HG02981 (cell line): ENCODE data around the gene GPHA2.
"Not testable (repeated sequence)": the region's sequence is repeated elsewhere in the genome, so short reads cannot be mapped to it uniquely, and the experiment has no call there.

Experiments used
- ATAC-seq: cut with Tn5 transposase; IDR thresholded peaks from one replicate; pipeline ENCODE4 v1.9.1; 2021; ENCODE audit warnings: mild to moderate bottlenecking, moderate library complexity; ENCODE audit not compliant: unreplicated experiment

The GPHA2 gene, protein sequence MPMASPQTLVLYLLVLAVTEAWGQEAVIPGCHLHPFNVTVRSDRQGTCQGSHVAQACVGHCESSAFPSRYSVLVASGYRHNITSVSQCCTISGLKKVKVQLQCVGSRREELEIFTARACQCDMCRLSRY

GRCh38 chr11:64935359-64936081, at the start of gene GPHA2:
Gene GPHA2, minus strand, starts transcription at chr11:64935893. Its CDS starts 433 bp downstream, at chr11:64935460.
- no peak for ATAC-seq

DNA sequence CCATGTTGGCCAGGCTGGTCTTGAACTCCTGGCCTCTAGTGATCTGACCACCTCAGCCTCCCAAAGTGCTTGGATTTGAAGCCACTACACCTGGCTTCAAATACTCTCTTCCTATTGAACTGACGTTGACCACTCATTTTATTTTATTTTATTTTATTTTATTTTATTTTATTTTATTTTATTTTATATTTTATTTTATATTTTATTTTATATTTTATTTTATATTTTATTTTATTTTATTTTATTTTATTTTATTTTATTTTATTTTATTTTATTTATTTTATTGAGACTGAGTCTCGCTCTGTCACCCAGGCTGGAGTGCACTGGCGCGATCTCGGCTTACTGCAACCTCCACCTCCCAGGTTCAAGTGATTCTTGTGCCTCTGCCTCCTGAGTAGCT, 47.6 kb upstream of the GPHA2 start:
- ATAC-seq, result not testable (repeated sequence)

DNA sequence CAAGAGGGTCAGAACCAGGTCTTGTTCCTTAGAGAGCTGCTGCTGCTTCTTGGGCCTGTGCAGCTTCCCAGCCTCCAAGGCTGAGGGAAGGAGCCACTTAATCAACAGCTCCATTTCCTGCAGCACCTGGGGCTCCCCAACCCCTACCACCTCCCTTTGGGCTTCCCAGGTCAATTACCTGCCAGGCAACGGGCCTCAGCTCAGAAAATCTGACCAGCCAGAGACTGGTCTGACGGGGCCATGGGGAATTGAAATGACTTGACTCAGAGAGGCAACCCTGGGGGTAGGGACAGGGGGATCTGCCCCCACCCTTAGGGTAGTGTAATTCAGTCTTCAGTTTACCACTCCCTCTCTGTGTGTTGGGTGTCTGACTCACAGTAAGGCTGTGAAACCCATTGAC, 41.0 kb upstream of the GPHA2 start:
- no peak for ATAC-seq

GRCh38 chr11:64974124-64974523, 38.4 kb upstream of the GPHA2 start:
- no peak for ATAC-seq

DNA sequence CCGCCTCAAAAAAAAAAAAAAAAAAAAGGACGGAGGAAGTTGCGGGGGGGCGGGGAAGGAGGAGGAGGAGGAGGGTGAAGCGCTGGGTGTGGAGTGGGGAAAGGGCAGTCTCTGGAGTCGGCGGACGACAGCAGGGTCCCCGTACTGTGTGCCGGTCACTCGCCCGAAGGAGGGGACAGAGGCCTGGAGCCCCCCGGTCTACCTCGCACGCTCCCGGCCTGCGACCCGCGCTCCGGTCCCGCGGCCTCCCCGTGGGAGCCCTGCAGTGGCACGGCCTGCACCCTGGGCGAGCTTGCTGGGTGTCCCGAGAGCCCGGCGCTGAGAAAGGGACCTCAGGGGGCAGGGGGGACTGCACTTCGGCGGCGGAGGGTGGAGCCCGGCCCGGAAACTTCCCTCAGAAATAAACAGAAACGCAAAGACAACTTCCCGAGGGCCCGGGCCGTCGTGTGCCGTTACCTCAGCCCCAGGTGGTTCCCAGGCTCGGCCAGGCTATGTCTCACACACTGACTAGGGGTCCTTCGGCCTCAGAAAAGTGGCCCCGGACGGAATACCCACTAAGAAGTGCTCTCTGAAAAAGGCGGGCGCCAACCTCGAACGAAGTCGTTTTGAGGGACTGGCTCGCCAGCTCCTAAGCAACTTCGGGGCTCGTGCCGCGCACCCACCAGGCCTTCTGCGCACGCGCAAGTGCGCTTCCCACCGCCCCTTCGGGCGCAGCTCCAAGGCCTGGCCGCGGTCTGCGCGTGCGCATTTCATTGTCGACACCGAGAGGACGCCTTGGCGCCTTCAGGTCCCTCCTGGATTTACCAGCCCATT, 35.9 kb upstream of the GPHA2 start, which contains the start of gene MAJIN:
MAJIN (minus strand) TSS at position 688 of the 813 bp plus-strand sequence. CDS start 12,703 bp downstream, outside the sequence.
- no peak for ATAC-seq

DNA sequence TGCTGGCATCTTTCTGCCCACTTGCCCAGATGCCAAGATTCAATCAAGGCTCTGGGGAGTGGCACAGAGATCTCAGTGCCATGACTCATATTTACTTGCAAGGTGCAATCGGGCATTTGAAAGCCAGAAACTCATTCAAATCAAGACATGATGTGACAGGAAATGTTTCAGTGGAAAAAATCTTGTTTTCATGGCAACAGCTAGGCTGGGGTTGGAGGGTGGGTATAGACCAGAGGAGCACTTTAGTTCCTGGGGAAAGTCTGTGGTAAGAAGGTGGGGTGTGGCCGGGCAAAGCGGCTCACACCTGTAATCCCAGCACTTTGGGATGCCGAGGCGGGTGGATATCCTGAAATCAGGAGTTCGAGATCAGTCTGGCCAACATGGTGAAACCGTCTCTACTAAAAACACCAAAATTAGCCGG, 35.0 kb upstream of the GPHA2 start:
- ATAC-seq, result no peak

GRCh38 chr11:64969209-64969608, 33.5 kb upstream of the GPHA2 start:
- no peak for ATAC-seq

DNA sequence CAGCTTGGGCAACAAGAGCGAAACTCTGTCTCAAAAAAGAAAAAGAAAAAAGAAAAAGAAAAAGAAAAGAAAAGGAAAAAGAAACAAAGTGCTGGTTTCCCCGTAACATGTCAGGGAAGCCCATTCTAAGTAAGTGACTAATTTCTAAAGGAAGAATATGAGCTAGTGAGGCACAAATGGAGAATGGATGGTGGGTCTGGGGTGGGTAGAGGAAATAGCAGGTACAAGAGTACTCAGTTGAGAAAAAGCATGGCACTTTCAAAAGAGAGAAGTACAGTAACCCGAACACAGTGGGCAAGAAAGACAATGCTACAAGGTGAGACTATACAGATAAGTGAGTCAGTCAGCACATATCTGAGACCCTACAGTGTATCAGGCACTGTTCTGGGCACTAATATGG, 31.7 kb upstream of the GPHA2 start:
- ATAC-seq, result no peak

- ATAC-seq, result no peak
These were observed 27.5 kb upstream of the GPHA2 start for GRCh38 chr11:64963072-64963631.

DNA sequence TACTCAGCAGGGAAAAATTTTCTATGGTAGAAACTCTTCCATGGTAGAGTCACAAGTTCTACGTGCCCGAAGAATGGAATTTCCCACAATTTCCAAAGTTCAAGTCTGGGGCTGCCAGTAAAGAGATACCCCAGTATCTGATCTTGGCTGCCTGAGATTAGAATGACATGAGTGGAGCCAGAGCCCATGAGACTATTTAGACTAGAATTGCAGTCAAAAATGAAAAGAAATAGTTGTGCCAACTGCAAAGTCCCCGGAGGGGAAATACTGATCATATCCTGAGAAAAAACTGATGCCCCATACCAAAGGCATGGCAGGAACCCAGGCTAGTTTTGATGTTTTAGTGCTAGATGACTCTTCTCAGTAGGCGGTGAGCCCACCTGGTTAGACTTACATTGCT, 25.0 kb upstream of the GPHA2 start:
- ATAC-seq, result no peak

- ATAC-seq, result no peak
These were observed 23.8 kb upstream of the GPHA2 start for GRCh38 chr11:64959498-64959897.

DNA sequence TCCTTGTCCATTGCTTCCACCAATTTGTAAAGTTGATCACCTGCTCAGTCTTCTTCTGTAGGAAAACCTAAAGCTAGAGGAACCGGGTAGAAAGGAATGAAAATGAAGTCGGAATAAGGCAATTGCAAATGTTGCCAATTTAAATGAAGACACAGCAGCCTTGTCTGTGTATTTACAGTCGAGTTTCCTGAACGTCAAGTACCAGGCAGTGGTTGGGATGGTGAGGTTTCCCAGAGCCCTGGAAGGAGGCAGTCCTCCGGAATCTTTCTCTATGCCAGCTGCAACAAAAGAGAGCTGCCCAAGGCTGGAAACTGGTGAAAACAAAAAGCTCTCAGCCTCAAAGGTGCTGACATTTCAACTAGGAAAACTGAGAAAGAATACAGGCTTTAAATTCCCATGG, 18.5 kb upstream of the GPHA2 start:
- ATAC-seq, result no peak

- no peak for ATAC-seq
These were observed 15.8 kb upstream of the GPHA2 start for GRCh38 chr11:64951529-64951928.

- ATAC-seq, result no peak
These were observed 11.6 kb upstream of the GPHA2 start for GRCh38 chr11:64947208-64947814.

GRCh38 chr11:64936539-64936938, 846 bp upstream of the GPHA2 start:
- ATAC-seq, result no peak

DNA sequence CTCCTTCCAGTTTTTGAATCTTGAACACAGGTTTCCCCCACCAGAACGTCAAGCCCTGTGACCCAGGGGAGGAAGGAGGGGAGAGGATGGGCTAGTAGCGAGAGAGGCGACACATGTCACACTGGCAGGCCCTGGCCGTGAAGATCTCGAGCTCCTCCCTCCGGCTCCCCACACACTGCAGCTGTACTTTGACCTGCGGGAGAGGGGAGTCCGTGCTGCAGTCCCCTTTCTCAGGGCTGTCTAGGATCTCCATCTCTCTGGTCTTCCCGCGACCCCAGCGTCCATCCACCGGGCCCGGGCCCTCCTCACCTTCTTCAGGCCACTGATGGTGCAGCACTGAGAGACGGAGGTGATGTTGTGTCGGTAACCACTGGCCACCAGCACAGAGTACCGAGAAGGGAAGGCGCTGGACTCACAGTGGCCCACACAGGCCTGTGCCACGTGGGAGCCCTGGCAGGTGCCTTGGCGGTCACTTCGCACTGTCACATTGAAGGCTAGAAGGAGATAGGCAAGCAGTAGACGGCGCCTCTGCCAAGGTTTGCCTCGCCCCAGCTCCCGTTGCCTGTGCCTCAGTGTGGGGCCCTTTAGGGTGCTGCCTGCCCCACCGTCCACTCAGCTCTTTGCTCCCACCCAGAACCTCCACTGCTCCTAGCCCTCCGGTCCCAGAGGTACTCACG, 873 bp downstream of the GPHA2 start:
- ATAC-seq, result no peak

- ATAC-seq, result no peak
These were observed 1.6 kb downstream of the GPHA2 start for GRCh38 chr11:64933935-64934681.

GRCh38 chr11:64933213-64933934, 2.3 kb downstream of the GPHA2 start:
- no peak for ATAC-seq

DNA sequence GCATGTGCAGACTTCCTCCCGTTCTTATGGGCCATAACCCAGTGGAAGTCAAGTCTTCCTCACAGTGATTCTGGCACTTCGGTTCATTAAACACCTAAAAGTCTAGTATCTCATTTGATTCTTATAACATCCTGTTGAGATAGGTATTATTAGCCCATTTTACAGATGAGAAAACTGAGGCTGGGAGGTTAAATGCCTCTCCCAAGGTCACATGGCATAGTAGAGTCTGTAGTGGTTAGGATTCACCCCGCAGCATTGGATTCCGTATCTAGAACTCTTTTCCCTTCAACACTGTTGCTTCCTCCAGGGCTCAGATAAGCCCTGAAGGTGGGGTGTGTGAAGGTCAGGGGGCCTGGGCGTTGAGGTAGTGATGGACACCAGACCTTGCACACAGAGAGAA, 3.4 kb downstream of the GPHA2 start:
- ATAC-seq, result no peak
